Testis (tissue), 2 donors: ENCODE results near the gene NTM.

Experiments
- CTCF ChIP-seq, 3 experiments: fragments of 450-650 bp in 2 of 3; fragments of 200-600 bp in 1 of 3; sonication (generic) in 1 of 3; IDR thresholded peaks; one replicate each; pipeline ENCODE4 v1.5.1; 2016 to 2019; ENCODE audit warnings: antibody characterized with exemption in 3 of 3, mild to moderate bottlenecking in 2 of 3, moderate library complexity in 1 of 3
- POLR2A ChIP-seq: fragments of 450-650 bp; IDR thresholded peaks from one replicate; pipeline ENCODE4 v1.6.1; 2017; ENCODE audit warnings: antibody characterized with exemption, mild to moderate bottlenecking, moderate library complexity

GRCh38 chr11:131969261-131969660, 598.8 kb downstream of the NTM start:
- no peak for TF ChIP-seq POLR2A
- TF ChIP-seq CTCF (IDR thresholded peaks at IDR 0.05) = no peak
